ENCODE measurements around the gene AFTPH.

DNA sequence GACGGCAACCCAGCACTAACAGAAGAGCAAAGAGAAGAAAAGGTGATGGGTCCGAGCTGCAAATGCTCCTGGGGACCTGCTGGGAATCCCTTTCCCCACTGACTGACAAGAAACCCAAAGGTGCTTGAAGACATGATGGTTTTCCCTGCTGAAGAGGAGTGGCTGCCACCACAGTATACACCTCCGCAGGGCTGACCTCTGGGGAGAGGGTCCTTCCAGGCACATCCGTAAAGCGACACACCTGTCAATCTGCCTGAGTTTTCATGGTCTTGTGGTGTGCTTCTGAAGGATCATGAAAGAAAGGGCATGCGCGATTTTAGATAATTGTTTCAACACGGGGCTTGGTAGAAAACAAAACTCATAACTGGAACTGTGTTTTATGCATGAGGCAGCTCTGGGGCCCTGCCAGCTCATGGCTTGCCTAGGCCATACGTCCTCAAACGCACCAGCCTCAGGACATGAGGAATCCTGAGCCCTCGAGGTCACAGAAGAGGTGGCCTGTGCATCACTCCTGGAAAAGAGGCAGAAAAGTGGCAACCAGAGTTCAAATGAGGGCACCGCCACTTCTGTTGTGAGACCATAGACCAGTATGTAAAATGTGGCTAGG lies 77.8 kb downstream of the AFTPH start:
- TF ChIP-seq, protein P1, sequence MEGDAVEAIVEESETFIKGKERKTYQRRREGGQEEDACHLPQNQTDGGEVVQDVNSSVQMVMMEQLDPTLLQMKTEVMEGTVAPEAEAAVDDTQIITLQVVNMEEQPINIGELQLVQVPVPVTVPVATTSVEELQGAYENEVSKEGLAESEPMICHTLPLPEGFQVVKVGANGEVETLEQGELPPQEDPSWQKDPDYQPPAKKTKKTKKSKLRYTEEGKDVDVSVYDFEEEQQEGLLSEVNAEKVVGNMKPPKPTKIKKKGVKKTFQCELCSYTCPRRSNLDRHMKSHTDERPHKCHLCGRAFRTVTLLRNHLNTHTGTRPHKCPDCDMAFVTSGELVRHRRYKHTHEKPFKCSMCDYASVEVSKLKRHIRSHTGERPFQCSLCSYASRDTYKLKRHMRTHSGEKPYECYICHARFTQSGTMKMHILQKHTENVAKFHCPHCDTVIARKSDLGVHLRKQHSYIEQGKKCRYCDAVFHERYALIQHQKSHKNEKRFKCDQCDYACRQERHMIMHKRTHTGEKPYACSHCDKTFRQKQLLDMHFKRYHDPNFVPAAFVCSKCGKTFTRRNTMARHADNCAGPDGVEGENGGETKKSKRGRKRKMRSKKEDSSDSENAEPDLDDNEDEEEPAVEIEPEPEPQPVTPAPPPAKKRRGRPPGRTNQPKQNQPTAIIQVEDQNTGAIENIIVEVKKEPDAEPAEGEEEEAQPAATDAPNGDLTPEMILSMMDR (IDR thresholded peaks at IDR 0.05): no peak
- no peak for TF ChIP-seq POLR2A (IDR thresholded peaks at IDR 0.05)
